GM18526 (cell line): Measurements from ENCODE around the gene PICALM.

Source experiments
- POLR2A ChIP-seq: IDR thresholded peaks from 3 replicates; pipeline ENCODE4 v1.6.1; 2011; ENCODE audit not compliant: insufficient read length; ENCODE audit errors: extremely low read depth

PICALM gene

DNA sequence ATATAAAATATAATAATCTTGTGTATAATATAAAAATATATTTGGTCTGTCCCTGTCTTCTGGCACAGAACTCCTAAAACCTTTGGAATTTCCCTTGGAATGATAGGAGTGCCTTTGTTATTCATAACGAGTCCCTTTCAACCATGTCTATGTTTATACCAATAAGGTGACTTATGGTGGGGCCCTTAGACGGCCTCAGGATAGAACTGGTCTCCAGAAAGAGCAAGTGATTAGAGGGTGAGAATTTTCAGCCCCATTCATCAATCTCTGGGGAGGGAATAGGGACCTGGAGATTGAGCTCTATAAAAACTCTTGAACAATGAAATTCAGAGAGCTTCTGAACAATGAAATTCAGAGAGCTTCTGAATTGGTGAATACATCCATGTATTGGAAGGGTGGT lies 18.4 kb upstream of the PICALM start:
- no peak for TF ChIP-seq POLR2A

DNA sequence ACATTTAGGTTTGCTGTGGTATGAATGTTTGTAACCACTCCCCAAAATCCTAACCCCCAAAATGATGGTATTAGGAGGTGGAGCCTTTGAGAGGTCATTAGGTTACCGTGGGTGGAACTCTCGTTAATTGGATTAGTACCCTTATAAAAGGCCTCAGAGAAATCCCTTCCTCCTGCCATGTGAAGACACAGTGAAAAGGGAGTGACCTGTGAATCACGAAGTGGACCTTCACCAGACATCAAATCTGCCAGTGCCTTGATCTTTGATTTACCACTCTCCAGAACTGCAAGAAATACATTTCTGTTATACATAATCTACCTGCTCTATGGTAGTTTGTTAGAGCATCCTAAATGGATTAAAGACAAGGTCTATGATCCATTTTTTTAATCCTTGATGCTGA lies 12.6 kb upstream of the PICALM start:
- no peak for TF ChIP-seq POLR2A

DNA sequence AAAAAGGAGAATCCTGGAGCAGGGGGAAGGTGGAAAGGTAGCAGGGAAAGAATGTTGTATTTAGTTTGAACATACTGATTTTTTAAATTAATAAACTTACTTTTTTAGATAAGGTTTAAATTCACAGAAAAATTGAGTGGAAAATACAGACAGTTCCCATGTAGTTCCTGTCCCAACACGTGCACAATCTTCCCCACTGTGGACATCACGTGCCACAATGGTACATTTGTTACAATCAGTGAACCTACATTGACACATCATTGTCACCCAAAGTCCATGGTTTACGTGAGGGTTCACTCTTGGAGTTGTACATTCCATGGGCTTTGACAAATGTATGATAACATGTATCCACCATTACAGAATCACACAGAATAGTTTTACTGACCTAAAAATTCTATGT lies 10.5 kb upstream of the PICALM start:
- TF ChIP-seq POLR2A = no peak

DNA sequence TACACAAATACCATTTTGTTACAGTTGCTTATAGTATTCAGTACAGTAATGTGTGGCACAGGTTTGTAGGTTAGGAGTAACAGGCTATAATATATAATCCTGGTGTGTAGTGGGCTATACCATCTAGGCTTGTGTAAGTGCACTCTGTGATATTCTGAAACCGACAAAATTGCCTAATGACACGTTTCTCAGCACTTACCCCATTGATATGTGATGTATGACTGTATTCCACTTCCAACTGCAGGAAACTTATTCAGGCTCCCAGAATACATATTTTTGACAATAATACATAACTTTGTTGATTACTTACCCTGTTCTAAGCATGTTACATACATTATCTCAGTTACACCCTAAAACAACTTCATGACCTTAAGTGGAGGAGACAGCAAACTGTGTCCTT lies 5.1 kb upstream of the PICALM start:
- no peak for TF ChIP-seq POLR2A

DNA sequence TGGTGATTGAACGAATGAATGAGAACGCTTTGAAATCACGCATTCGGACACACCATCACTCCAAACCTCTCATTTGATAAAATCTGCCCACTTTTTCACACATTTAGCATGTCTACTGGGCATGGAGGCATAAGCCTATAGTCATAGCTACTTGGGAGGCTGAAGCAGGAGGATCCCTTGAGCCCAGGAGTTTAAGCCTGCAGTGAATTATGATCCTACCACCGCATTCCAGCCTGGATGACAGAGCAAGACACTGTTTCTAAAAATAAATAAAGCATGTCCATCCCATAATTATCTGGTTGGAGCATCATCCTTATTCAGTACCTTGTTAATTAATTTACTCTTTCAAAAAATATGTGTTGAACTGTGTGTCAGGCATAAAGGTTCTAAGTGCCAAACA lies 3.3 kb upstream of the PICALM start:
- TF ChIP-seq POLR2A = no peak

DNA sequence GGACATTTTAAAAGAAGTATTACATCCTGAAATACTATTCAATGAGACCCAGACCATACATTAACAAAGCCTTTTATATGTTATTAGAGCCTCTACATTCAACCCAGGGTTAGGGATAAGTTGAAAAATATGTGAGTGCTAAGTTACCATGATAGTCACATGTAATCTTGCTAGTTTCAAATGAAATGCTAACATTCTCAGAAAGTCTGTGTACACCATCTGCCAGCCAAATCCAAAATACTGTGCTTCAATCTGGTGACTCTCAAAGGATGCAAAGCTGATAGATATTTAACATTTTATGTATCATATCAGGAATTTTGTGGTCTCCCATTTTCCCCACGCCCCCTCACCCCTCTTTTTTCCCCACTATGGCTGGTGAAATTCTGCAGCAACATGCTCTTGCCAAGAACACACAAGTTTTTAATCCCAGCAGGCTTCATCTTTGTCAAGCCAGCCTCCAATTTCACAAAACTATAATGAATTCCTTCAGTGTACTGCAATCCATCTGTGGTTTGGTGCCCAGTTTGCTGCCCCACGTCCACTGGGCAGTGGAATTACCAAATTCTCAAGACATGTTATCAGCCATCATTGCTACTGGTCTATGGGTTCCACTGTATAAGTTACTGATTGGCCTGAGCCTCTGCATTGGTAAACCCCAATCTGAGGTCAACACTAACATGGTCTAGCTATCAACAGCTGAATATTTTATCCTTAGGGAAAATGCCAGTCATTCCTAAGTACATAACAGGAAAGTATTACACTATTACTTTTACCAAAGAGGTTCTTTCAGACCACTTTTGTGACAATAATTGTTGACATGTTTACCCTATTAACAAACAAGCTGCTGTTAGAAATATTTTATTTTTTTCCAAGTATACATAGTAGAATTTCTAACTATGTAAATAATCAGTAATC lies 1.5 kb upstream of the PICALM start:
- TF ChIP-seq POLR2A = no peak

DNA sequence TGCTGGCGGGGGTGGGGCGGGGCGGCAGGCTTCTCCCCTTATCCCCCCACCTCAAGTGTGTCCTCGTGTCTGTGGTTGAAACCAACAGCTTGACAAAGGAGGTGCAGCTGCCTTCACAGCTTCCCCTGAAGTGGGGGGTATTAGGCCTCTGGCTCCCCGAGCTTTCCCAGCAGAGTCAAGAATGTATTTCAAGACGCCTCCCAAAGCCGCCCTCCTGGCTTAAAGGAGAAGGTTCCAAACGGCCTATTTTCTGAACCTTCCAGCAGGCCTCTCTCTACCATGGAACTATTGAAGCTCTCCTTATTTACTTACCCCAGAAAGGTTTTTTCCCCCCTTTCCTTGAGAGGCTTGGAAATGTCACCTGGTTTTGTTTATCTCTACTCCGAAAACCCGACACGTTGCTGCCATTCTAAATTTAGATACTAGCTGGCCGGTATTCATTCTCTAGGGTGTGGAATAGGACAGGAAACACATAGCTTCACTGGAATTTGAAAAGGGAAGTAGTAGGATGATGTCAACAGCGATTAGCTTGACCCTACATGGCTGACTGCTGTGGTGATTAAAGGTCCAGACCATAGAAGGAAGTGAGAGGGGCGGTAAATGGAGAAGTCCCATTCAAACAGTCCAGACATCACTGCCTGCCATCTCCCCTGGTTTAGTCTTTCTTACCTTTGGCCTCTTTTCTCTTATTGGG lies 671 bp upstream of the PICALM start:
- no peak for TF ChIP-seq POLR2A

DNA sequence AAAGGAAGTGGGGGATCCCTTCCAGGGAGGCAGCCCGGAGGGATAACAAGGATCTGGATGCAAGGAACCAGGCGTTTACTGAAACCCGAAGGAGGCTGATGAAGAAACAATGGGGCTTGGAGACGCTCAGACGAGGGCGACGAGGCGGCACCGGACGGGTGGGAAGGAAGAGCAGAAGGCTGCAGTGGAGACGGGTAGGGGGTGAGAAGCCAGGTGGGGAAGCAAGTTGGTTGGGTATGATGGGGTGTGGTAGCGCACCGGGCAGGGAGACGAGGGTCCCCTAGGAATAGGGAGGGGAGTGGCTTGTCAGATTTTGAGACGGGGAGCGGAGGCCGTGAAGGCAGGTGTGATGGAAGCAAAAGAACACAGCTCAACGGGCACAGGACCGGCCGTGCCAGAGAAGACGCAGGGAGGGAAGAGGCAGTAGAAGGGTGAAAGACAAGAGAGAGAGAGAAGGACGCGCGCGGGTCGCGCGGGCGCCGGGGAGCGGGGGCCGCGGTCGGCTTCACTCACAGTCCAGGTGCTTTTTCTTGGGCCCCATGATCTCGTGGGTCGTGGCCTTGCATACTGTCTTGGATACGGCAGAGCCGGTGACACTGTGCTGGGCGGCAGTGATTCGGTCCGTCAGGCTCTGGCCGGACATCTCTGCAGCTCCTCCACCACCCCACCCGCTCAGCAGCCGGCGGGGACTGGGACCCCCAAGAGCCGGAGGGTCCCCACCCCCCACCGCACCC lies 579 bp downstream of the PICALM start:
- TF ChIP-seq POLR2A = no peak

DNA sequence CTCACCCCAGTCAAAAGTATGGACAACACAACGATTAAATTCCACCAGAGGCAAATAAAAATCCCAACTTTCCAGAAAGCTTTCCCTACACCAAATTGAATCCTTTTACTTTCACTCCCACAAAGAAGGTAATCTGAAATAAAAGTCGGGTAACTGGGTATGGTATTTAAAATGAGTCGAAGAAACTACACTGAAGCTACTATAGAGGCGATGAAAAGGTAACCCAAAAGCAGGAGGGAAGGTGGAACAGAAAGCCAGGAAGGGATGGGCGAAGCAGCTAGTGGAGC lies 1.1 kb downstream of the PICALM start:
- no peak for TF ChIP-seq POLR2A

DNA sequence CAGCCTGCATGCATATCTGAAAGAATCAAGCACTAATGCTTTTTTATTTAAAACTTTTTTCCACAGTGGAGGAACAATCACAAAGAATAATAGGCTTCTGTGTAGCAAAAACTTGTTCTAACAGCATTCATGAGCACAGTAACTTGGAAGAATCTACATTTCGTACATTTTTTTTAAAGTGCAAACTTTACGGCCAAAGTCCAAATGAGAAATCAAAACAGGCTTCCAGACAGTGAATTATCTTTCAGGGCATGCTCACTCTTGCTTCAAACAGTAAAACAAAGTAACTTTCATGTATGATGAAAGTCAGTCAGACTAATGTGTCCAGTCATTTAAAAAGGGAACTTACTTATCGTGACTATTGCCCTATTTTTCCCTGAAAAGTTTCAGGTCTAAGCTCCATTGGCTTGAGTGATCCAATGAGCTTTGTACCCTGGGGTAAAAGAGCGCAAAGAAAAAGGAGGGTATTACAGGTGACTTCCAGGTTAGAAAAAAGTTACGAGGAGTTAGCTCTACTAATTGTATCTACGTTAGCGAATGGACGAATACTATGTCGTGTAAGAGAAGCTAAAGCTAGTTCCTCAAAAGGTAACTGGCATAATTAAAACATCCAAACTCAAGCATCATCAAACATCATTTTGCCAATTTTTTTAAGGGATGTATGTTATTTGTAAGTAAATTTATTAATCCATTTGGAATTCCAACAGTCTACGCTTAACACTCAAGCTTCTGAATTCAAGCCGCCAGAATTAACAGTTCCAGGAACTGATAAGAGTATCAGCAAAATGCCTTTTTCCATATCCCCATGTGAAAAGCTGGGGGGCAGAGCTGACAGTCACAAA lies 1.7 kb downstream of the PICALM start:
- no peak for TF ChIP-seq POLR2A

DNA sequence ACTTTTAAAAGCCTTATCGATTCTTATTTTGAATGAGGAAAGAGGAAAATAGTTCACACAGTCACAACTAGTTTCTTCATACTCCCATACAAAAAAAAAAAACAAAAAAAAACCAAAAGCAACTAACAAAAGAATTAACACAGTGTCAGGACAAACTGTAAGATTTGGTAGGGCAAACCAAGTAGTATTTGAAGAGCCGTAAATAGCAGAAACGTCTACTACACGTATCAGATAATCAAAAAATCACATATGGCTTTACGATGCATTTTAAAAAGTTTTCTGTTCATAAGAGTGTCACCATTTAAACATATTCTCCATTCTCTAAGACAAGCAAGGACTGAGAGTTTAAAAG lies 2.3 kb downstream of the PICALM start:
- TF ChIP-seq POLR2A = no peak

DNA sequence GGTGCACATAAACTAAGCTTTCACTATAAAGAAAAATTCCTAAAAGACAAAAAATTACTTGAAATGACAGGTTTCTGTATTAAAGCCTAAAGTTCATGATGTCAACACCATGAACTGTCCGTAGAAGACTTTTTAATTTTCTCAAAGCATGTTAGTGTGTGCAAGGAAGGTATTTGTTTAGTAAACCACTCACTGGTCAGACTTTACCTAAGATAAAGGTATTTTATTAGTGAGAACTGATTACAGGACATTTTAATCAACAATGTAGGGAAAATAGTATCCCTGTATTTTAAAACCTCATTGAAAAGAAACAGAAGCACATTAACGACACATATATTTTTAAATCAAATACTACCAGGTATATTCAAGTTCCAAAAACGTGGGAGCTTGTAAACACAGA lies 2.9 kb downstream of the PICALM start:
- no peak for TF ChIP-seq POLR2A

DNA sequence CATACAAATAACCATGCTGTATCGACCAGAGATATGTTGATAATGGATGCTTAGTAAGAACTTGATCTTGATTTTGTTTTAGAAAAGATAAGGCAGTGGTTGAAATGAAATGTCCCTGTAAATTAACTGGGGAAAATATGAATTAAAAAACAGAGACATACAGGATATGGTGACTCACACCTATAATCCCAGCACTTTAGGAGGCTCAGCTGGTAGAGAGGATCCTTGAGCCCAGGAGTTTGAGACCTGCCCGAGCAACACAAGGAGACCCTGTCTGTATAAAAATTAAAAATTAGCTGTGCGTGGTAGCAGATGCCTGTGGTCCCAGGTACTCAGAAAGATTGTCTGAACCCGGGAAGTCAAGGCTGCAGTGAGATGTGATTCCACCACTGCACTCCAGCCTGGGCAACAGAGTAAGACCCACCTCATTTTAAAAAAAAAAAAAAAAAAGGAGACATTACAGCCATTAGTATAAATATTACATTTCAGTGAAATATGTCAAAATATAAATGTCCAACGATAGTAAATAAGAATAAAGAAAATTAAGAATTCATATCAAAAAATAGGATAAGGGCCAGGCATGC lies 4.6 kb downstream of the PICALM start:
- no peak for TF ChIP-seq POLR2A

DNA sequence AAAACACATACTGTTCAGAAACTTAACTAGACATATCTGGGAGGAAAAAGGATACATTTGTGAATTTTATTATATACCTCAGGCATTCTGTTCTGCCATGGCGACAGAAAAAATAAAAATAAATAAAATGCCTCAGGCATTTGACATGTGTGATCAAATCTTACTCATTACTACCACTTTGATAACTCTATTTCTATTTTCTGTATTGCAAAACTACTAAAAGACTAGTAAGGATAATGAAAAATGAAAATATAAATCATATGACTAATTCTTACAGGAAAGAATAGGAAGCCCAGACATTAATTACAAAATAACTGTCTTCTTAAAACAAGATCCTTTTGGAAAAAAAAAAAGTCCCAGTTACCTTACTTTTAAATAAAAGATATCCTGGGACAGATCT lies 5.3 kb downstream of the PICALM start:
- no peak for TF ChIP-seq POLR2A

DNA sequence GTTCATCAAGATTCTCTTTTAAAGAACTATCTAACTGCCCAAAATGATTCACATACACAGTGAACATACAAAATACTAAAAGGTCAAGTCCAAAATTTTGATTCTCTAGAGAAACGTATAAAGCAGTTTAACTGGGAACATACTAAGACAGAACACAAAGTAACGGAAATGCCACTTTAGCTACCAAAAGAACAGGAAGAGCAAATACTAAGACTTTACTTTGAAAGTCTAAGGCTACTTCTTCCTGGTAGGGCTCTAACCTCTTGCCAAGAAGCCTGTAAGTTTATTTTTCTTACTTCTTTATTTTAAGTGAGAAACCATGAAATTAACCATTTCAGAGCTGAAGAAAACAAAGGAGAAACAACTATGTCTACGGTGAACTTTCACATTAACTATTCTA lies 6.2 kb downstream of the PICALM start:
- no peak for TF ChIP-seq POLR2A
